HG03135 (cell line): ENCODE measurements around the gene ACP6.
A peak's percentile ranks its signal among the peaks of the same experiment; 100 is the strongest.
"Not testable (repeated sequence)": the region's sequence is repeated elsewhere in the genome, so short reads cannot be mapped to it uniquely, and the experiment has no call there.

Source experiments
- ATAC-seq: cut with Tn5 transposase; IDR thresholded peaks from one replicate; pipeline ENCODE4 v1.9.1; 2021; ENCODE audit warnings: mild to moderate bottlenecking, moderate library complexity; ENCODE audit not compliant: unreplicated experiment

ACP6 gene

DNA sequence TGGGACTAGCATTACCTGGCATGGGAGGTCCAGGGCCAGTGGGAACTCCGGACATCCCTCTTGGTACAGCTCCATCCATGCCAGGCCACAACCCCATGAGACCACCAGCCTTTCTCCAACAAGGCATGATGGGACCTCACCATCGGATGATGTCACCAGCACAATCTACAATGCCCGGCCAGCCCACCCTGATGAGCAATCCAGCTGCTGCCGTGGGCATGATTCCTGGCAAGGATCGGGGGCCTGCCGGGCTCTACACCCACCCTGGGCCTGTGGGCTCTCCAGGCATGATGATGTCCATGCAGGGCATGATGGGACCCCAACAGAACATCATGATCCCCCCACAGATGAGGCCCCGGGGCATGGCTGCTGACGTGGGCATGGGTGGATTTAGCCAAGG is 45.8 kb downstream of the ACP6 start:
- ATAC-seq: no peak

DNA sequence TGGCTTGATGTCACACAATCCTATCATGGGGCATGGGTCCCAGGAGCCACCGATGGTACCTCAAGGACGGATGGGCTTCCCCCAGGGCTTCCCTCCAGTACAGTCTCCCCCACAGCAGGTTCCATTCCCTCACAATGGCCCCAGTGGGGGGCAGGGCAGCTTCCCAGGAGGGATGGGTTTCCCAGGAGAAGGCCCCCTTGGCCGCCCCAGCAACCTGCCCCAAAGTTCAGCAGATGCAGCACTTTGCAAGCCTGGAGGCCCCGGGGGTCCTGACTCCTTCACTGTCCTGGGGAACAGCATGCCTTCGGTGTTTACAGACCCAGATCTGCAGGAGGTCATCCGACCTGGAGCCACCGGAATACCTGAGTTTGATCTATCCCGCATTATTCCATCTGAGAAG is 46.3 kb downstream of the ACP6 start:
- ATAC-seq: no peak

DNA sequence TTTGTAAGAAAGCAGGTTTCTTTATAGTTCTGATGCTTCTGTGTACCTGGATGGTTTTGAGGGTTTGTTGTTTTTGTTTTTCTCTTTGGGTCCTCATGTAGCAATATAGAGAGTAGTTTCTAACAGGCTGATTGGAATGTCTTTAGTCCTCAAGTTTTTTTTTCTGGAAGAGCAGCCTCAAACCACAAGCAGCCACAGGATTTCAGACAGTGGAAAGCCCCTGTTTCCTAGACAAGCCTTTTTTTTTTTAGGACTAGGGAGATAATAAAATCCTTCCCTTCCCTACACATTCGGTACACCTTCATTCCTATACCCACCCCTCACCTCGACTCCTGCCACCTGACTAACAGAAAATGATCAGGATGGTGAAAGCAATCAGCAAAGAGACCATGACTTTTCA is 47.6 kb downstream of the ACP6 start:
- no peak for ATAC-seq

DNA sequence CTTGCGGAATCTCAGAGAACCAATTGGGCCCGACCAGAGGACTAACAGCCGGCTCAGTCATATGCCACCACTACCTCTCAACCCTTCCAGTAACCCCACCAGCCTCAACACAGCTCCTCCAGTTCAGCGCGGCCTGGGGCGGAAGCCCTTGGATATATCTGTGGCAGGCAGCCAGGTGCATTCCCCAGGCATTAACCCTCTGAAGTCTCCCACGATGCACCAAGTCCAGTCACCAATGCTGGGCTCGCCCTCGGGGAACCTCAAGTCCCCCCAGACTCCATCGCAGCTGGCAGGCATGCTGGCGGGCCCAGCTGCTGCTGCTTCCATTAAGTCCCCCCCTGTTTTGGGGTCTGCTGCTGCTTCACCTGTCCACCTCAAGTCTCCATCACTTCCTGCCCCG is 49.8 kb downstream of the ACP6 start:
- ATAC-seq: no peak

DNA sequence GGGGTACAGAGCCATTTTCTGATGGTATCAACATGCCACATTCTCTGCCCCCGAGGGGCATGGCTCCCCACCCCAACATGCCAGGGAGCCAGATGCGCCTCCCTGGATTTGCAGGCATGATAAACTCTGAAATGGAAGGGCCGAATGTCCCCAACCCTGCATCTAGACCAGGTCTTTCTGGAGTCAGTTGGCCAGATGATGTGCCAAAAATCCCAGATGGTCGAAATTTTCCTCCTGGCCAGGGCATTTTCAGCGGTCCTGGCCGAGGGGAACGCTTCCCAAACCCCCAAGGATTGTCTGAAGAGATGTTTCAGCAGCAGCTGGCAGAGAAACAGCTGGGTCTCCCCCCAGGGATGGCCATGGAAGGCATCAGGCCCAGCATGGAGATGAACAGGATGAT is 50.6 kb downstream of the ACP6 start:
- ATAC-seq: no peak

DNA sequence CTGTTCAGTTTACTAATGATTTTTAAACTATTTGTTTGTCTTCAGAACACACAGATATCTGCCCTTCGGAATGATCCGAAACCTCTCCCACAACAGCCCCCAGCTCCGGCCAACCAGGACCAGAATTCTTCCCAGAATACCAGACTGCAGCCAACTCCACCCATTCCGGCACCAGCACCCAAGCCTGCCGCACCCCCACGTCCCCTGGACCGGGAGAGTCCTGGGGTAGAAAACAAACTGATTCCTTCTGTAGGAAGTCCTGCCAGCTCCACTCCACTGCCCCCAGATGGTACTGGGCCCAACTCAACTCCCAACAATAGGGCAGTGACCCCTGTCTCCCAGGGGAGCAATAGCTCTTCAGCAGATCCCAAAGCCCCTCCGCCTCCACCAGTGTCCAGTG is 51.6 kb downstream of the ACP6 start:
- no peak for ATAC-seq

DNA sequence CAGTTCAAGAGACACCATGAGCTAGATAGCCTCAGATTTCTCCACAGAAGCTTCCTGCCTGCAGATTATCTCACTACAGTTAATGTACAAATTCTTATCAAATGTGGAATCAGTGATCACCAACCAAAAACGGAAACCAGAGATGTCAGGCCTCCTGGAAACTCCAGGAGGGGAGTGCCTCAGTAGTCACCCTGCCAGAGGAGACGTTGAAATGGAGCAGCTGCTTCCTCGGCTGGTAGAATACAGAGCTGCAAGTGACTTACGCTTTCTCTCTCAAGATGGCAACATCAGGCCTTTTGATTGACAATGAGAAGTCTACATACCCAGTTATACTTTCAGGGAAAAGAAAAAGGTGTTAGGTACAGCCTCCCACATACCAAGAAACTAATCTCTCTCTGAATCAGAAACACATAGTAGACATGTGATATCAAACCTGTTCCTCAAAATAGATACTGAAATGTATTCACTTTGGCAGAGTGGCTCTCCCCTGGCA is 52.2 kb downstream of the ACP6 start:
- ATAC-seq: no peak

DNA sequence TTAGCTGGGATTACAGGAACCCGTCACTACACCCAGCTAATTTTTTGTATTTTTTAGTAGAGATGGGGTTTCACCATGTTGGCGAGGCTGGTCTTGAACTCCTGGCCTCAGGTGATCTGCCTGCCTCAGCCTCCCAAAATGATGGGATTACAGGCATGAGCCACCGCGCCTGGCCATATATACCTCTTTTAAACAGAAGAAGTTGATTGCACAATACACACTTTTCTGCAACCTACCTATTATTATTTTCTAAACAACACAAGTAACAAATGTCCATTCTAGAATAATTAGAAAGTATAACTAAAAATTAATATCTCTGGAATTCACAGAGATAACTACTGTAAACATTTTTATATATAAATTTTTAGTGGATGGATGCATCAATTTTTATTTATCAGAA is 55.4 kb downstream of the ACP6 start:
- not testable (repeated sequence) for ATAC-seq

DNA sequence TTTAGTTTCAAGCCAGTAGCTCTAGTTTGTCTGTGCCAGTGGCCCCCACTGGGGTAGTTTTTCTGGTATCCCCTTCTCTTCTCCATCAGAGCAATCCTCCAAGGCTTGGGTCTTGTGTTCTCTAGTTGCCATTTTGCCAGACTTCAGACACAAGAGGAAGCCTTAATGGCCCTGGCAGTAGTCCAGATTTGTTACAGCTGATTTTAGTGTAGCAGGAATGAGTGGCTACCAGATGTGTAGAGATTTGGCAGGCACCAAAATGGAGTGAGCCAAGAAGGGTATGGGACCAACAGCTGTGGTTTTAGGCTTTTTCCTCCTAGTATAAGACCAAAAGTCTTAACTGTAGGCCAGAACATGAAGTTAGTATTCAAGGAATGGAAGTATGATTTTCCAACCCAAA is 56.8 kb downstream of the ACP6 start:
- ATAC-seq: no peak

DNA sequence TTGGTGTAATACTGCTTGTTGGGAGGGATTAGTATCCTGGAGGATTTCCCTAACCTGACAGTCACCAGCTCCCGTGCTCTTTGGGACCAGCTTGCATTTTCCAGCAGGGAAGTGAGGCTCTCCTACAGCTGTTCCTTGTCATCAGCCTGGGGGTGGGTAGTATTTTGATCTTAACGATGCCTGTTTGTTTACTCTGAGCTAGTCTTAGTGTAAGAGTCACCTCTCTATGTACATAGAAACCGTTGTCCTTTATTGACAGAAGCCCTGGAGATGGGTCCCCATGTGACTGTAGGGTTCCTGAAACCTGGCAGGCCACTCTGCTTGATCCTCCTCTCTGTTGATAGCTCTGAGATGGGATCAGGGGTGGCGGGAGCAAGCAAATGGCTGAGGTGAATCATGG is 58.0 kb downstream of the ACP6 start:
- ATAC-seq: no peak

DNA sequence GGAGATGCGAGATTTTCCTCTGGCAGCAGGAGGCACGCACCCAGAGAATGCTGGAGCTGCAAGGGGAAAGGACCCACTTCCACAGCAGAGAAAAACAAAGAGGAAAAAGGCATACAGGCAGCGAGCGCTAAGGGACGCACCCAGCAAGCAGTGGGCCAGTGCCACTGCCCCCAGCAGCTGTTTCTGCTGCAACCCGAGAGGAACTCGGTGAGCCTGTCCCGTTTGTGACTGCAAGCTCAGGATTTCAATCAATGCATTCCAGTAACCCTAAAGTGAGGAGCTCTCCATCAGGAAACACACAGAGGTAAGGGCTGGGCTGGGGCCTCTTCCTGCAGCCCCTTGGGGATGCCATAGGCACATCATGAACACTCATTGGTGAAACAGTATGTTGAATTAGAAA is 58.7 kb downstream of the ACP6 start:
- ATAC-seq: no peak

DNA sequence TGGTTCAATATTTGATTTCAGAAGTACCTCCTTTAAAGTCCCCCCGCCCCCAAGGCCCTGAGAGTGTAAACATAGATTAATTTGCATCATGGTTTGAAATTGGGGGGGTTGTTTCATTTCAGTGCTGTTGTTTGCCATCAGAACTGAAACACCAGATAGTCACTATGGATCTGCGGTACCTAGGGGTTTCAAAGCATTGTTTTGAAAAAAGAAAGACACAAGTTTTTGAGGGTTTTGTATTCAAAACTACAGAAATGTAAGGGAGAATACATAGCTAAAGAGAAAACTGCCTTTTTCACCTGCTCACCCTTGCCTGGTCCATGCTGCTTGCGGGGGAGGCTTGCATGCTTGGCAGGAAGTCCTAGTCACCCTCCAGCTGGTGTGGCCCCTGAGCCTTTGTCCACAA is 59.3 kb downstream of the ACP6 start:
- peak; percentile 79 for ATAC-seq

DNA sequence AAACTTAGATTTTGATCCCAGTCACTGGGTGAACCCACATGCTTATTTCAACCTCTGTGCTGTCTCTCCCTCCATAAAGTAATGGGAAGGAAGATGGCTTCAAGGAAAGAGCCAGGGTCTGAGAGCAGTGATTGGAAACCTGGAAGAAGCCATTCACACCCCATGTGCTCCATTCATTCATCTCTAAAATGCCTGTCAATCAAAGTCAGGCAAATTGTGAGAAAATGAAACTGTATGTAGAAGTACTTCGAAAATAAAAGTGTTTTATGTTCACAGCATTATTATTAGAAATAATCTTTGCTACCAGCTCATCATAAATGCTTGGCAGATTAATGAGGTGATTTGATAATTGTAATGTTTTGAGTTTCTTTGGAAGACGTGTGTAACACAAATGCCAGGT is 61.0 kb downstream of the ACP6 start:
- no peak for ATAC-seq

DNA sequence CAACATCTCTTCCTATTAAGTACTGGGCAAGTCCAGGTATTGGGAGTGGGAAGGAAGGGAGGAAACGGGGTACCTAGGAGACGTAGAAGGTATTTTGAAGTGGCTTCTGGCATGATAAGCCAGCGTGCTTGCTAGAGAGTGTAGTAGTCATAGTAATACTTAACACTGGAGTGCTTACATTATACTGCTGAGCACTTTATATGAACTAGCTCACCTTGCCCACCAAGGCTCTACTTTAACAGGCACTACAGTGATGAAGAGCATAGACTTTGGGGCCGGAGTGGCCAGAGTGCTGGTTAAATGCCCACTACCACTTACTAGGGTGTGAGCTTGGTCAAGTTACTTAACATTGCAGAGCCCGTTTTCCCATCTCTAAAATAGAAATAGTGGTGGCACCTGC is 61.7 kb downstream of the ACP6 start:
- ATAC-seq: no peak

DNA sequence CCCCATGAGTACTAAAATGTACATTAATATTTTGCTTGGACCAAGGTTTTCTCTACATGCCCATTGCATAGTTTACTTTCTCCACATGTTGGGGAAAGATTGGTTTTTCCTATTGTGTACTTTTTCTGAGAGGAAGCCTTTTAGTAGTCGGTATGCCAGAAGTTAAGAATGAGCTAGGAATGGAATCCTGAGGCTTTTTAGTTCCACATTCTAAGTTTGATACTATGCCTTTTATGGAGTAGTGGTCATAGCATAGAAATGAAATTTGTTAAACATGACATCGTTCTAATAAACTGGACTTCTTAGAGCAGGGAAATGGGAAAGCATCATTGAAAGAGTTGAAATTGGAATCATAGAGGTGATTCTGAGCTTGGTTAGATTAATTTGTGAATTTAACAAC is 64.7 kb downstream of the ACP6 start:
- ATAC-seq: no peak

DNA sequence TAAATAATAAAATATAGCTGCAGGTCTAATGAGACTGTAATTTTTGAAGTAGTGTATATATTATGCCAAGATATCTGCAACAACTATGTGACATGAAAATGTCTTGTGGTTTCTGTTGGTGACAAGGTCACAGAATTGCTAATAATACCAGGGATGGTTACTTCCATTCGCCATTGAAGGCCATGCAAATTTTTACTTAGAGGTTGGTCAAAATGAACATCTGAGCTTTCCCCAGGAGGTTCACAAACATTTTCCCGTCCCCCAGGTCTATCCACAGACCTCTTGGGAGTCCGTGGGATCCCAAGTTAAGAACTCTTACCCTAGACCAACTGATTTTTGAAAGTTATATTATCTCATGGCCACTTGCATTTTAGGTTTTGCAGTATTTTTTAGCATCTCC is 66.3 kb downstream of the ACP6 start:
- ATAC-seq: no peak

DNA sequence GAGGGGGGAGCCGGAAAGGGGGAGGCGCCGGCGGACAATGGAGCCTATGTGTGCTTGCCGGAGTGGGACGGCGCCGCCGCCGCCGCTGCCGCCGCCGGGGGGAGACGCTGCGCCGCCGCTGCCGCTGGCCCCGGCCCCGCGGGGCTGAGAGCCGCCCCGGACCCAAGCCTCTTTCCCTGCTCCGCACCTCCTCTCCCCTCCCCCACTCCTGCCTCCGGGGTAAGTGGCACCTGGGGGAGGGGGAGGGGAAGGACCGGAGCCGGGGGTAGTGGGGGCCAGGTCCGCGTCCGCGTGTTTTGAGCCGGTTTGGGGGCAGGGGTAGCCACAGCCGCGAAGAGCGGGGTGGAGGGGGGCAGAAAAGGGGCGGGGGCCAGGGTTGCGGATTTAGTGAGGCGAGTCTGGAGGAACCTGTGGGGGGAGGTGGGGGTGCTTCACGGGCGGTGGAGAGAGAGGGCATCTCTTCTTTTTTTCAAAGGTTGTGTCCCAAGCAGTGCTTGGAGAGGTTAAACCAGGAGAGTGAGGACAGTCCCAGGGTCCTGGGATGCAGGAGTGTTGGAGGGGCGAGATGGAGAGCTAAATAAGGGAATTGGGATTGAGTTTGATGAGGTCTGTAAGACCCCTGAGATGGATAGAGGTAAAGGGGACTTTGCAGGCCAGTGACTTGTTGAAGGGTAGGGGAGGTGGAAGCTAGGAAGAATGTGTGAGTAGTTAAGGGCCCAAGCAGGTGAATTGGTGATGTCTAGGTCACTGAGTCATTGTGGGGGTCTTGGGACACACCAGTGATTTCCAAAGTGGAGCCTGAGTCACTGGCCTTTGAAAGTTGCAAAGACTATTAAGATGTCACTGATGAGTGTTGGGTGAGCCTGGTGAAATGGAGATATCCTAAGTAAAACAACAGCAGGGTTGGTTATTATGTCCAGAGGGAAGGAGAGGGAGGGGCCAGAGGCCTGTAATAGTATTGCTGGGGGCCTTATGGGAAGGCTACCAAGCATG is 69.9 kb downstream of the ACP6 start:
- ATAC-seq: no peak

DNA sequence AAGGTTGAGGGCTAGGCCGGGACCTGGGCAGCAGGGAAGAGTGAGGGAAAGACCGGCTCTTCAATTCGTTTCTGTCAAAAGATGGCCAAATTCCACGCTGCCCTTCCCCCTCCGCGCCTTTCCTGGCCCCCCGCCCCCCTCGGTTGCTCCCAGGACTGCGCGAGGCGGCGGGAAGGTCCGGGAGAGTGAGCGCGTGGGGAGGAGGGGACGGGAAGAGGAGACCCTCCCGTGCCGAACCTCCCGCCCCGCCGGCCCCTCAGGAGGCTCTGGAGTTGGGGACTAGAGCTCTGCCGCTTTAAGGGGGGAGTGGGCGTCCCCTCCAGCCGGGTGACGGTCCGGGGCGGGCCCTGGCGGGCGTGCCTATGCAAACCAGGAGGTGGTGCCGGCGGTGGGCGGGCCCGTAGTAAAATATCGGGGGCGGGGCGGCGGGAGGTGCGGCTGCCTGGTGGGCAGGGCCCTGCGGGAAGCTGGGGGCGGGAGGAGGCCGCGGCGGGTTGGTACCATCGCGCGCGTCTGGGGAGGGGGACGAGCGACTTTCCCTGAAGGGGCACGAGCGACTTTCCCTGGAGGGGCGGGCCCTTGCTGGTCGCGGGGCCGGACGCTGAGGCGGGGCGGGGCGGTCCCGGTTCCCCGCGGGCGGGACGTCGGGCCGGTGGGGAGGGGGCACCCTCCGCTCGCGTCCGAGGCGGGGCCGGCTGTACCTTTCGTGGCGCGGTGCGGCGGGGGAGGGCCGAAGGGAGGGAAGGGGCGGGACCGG is 70.8 kb downstream of the ACP6 start:
- peak; percentile 74 for ATAC-seq

DNA sequence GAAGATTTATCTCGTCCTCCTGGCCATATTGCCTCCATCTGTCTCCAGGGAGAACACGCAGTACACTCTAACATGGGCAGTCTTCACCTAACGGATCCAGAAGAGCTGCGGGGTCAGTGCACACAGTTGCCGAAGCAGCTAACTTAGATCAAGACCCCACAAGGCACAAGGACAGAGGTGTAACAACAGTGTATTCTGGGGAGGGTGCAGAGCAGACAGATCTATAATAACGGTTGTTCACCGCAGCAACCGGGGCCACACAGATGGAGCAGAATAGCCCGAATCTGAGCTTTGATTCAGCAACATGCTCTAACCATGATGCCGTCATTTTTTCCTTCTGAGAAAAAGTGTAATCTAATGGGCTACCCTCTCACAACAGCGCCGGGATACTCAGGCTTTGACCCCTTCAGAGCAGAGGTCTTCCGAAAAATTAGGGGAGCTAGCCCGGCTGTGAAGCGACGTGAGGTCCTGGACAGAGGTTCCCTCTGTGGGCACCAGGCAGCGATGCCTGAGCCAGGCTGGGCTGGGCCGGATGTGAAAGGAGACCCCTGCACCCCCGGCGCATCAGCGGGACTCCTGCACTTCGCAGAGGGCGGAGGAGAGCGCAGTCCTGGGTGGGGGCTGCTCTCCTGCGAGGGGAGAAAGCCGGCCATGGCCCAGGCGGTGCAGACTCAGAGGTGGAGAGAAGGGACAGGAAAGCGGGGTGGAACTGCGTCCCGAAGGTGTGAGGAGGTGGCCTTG is 71.5 kb downstream of the ACP6 start:
- ATAC-seq: no peak

DNA sequence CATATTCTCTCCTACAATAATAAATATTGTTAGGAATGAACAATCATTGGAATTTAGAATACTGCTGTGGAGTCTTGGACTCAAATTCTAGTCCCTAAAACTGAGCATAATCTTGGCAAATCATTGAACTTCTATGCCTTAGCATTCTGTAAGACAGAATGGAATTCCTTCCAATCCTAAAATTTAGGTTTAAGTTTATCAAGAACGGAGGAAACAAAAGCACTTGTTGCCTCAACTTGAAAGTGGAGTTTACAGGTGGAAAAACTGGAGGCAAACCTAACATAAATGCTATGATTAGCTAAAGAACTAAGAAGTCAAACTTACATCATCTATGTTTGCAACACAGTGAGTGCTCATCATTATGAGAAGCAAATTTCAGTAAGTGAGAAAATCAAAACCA is 73.3 kb downstream of the ACP6 start:
- ATAC-seq: no peak
